Naive B cell (primary cell): ENCODE results near the gene TIMP2. TPM values are rescaled to one million over a fixed set of nuclear protein-coding genes. Genes with fewer than 3 reads are reported as not detected.

ENCODE experiments used
- ATAC-seq, 2 donors: fragments of 150-1000 bp; cut with Tn5 transposase; 2 replicates each; pipeline ENCODE4 v1.10.0; 2021; ENCODE audit warnings: low read depth in 2 of 2, mild to moderate bottlenecking in 2 of 2, moderate library complexity in 2 of 2
- DNase-seq: peaks from one replicate; pipeline ENCODE4 v3.0.0; 2022
- H3K27ac Mint-ChIP-seq, 6 donors: one replicate each; pipeline ENCODE4 v1.8.0; 2020 to 2022; ENCODE audit warnings: mild to moderate bottlenecking in 6 of 6, mixed read lengths in 6 of 6, moderate library complexity in 5 of 6, inconsistent platforms in 2 of 6
- H3K27me3 Mint-ChIP-seq, 3 donors: one replicate each; pipeline ENCODE4 v1.8.0; 2021 to 2022; ENCODE audit warnings: mixed read lengths in 3 of 3, mild to moderate bottlenecking in 1 of 3
- H3K36me3 Mint-ChIP-seq, 2 donors: one replicate each; pipeline ENCODE4 v1.8.0; 2020 to 2022; ENCODE audit warnings: mixed read lengths in 2 of 2, inconsistent platforms in 1 of 2, mild to moderate bottlenecking in 1 of 2
- H3K4me1 Mint-ChIP-seq, 3 donors: one replicate each; pipeline ENCODE4 v1.8.0; 2020 to 2022; ENCODE audit warnings: mixed read lengths in 3 of 3, inconsistent platforms in 1 of 3, mild to moderate bottlenecking in 1 of 3, moderate library complexity in 1 of 3
- H3K4me3 Mint-ChIP-seq, 8 donors: one replicate each; pipeline ENCODE4 v1.8.0; 2020 to 2022; ENCODE audit warnings: mild to moderate bottlenecking in 8 of 8, mixed read lengths in 8 of 8, moderate library complexity in 8 of 8, inconsistent platforms in 2 of 8
- H3K9me3 Mint-ChIP-seq, 7 donors: one replicate each; pipeline ENCODE4 v1.8.0; 2020 to 2022; ENCODE audit warnings: mixed read lengths in 7 of 7, mild to moderate bottlenecking in 5 of 7, inconsistent platforms in 2 of 7, moderate library complexity in 1 of 7
- polyA plus RNA-seq, 6 donors: library from polyadenylated mRNA; unstranded; fragments of 300-500 nt; fragmentation: Illumina TruSeq; gene quantifications; one replicate each; pipeline ENCODE4 v1.2.3, GENCODE V29; 2021; ENCODE audit warnings: low read depth in 6 of 6

TIMP2 gene, protein sequence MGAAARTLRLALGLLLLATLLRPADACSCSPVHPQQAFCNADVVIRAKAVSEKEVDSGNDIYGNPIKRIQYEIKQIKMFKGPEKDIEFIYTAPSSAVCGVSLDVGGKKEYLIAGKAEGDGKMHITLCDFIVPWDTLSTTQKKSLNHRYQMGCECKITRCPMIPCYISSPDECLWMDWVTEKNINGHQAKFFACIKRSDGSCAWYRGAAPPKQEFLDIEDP
- polyA plus RNA-seq, result 1 to 10 TPM in 1 of 6 donors, under 1 TPM in 5; 0.40 to 1.1 (median 0.65) TPM

DNA sequence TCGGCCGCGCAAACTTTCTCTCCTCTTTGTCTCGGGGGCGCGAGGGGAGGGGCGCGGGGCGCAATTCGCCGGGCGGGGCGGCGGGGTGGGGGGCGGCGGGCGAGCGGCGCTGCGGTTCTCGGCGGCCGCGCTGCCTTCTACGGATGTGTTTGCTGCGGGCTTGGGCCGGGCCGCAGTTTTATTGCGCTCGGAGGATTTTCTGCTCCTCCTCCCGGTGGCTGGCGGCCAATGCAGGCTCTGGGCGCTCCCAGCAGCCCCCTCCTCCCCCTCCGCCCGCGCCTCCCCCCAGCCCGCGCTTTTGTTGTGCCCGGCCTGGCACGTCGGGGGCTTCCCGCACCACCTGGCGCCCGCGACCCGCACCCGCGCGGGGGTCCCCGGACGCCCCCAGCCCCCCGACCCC lies at the start of gene TIMP2:
Gene TIMP2, minus strand, starts transcription at position 154 of the 400 bp plus-strand sequence. CDS start 299 bp downstream, outside the sequence.
- Mint-ChIP-seq H3K36me3 (no peaks in the 10 kb centered on the region), H3K27me3 (peaks cover 0 to 17% (median 6%) of the 10 kb centered on the region in 3 donors), H3K9me3 (no peaks in the 10 kb centered on the region), H3K4me3 (peak within 1 kb of the TSS; percentile 84 to 96 (median 89)), H3K27ac (peak within 1 kb of the TSS in 4 of 6 donors; percentile 42 to 88 (median 78)), H3K4me1 (peaks cover 10 to 26% (median 23%) of the 10 kb centered on the region in 3 donors)
- ATAC-seq (peak; percentile 78 to 80), DNase-seq (peak; percentile 78)

DNA sequence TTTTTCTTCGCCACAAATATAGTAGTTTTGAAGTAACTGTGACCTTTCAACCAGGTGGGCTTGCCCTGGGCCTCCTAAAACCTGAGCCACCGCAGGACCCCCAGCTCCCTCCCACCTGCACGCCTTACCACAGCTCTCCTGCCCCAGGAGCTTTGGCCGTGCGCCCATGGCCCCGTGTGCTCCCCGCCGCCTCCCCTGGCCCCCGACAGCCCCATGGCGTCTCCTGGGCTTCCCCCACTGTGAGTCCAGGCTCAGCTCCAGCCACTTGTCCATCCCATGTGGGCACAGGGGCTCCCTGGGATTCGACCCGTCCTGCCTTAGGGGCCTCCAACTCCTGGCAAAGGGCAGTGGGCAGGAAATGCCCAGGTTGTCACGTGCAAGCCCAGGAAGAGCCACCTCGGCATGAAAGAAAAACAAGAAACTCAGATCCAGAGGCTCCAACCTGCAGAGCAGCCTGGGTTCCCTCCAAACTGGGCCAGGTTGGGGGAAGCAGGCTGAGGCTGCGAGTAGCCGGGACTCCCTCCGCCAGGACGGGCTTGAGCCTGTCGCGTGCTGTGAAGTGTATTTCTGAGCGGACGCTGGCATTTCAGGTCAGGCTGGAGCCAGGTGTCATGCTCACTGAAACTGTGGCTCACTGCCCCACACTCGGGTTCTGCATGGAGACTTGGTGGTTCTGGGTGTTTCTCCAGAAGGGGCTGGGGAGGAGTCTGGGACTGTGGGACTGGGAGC lies 48.8 kb upstream of the TIMP2 start:
- Mint-ChIP-seq H3K4me3 (peak overlapping the region in 1 of 8 donors; percentile 66), H3K36me3 (no peaks in the 10 kb centered on the region), H3K4me1 (peaks cover 12 to 24% (median 22%) of the 10 kb centered on the region in 3 donors), H3K9me3 (no peaks in the 10 kb centered on the region), H3K27ac (no peak overlapping the region), H3K27me3 (no peaks in the 10 kb centered on the region)
- DNase-seq (no peak), ATAC-seq (no peak)

DNA sequence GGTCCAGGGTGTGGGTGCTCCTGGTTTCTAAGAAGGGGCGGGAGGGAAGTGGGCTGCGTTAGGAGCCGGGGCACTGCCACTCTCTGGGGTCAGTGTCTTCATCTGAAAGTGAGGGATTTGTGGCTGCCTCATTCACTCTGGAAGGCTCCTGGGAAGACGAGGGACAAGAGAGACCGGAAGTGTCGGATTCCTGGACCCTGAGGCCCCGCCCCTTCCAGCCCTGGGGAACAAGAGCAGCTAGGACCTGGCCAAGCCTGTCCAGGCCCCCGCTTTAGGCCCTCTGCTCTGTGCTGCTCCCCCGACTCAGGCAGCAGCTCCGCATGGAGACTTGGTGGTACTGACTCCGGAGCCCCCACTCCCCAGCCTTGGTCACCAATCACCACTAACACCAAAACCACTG lies 48.0 kb upstream of the TIMP2 start:
- H3K27ac Mint-ChIP-seq, result no peak overlapping the region
- H3K9me3 Mint-ChIP-seq, result no peaks in the 10 kb centered on the region
- DNase-seq (no peak), ATAC-seq (no peak)
- no peaks in the 10 kb centered on the region for H3K36me3 Mint-ChIP-seq
- H3K4me3 Mint-ChIP-seq, result no peak overlapping the region
- peaks cover 12 to 24% (median 22%) of the 10 kb centered on the region in 3 donors for H3K4me1 Mint-ChIP-seq
- H3K27me3 Mint-ChIP-seq, result no peaks in the 10 kb centered on the region

DNA sequence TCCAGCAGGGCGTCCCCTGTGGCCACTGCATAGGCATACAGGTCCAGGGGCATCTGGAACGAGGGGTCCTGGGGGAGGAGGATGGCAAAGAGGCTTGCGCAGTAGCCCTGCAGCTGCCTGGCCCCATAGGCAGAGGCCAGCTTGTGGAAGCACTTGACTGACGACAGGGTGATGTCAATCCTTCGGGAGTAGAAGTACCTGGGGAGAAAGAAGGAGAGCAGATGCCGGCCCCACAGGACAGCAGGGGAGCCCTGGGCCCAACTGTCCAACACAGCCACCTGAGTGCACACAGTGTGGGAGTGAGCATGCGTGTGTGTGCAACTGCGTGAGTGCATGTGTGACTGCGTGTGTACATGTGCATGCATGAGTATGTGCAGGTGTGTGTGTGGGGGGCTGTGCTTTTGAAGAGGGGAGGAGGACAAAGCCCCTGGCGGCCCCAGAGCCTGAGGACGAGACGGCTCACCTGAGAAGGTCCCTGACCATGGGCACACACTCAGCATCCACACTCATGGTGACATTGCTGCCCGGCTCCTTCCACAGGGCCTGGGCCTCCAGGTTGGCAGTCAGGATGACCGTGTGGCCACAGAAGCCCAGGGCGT lies 47.4 kb upstream of the TIMP2 start:
- ATAC-seq (no peak), DNase-seq (no peak)
- Mint-ChIP-seq H3K9me3 (no peaks in the 10 kb centered on the region), H3K27ac (peak overlapping the region in 1 of 6 donors; percentile 87), H3K27me3 (no peaks in the 10 kb centered on the region), H3K36me3 (no peaks in the 10 kb centered on the region), H3K4me1 (peaks cover 11 to 23% (median 22%) of the 10 kb centered on the region in 3 donors), H3K4me3 (no peak overlapping the region)

DNA sequence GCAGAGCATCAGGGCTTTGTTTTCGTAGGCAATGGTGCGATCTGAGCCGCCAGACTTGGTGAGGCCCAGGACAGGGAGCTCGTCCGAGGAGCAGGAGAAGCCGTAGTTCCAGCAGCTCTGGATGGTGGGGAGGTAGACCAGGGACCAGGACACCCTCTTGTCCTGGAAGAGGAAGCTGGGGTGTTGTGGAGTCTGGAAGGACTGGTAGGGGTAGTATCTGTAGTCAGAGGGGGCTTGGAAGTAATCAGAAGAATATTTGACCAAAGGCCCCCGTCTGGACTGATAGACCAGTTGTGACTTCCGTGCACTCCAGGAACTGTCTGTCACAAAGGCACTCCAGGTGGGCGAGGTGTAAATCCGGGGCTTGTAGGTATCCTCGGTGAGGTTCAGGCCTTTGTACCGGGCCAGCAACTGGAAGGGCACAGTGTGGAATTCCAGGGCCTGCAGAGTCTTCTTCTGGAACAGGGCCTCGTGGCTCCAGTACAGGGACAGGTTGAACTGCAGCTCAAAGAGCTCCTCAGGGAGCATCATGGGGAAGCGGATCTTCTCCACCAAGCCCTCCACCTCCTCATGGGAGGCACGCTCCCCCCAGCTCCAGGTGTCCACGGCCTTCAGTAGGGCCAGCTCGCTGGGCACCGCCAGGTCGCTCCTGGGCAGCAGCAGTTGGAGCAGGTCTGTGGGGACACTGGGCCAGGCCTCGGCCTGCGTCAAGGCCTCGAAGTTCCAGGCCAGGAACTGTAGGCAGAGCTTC lies 46.7 kb upstream of the TIMP2 start:
- H3K27ac Mint-ChIP-seq, result peak overlapping the region in 3 of 6 donors; percentile 12 to 93 (median 19)
- H3K27me3 Mint-ChIP-seq, result no peaks in the 10 kb centered on the region

DNA sequence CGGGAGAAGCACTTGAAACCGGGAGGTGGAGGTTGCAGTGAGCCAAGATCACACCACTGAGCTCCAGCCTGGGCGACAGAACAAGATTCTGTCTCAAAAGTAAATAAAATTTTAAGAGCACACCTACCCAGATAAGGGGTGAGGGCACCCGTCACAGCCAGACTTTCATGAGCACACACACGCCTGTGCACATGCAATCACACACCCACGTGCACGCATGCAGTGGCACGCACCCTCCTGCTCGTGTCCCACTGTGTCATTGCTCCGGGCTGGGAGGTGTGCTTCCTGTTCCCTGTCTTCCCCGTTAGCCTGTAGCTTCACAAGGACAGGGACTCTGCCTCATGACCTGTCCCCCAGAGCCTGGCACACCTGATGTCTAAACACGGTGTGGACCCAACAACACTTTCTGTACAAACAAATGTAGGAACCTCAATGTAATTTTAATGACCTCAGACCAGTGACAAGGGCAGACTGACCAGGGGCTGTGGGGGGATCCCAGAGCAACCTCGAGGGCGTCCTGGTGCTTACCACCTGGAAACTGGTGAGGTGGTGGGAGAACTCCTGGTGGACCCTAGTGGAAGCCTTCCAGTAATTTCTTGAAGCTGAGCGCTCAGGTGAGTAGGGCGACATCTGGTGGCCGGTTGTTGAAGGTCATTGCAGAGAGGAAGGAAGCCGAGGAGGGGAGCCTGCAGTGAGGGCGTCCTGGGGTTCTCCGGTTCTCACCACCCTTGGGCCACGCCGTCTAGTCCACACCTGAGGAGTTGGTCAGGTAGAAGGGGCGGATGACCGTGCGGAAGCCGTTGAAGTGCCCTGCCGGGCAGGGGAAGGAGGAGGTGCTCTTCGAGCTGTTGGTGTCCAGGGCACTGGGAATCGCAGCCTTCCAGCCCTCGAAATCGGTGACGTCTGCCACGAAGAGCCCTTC lies 45.9 kb upstream of the TIMP2 start:
- no peaks in the 10 kb centered on the region for H3K27me3 Mint-ChIP-seq
- DNase-seq, result peak; percentile 68
- H3K9me3 Mint-ChIP-seq, result no peaks in the 10 kb centered on the region
- peak overlapping the region in 4 of 6 donors; percentile 6 to 93 (median 40) for H3K27ac Mint-ChIP-seq
- no peaks in the 10 kb centered on the region for H3K36me3 Mint-ChIP-seq
- H3K4me3 Mint-ChIP-seq, result peak overlapping the region in 1 of 8 donors; percentile 75
- H3K4me1 Mint-ChIP-seq, result peaks cover 11% of the 10 kb centered on the region in 3 donors
- peak; percentile 72 to 83 for ATAC-seq

More for the DNA sequence above, 46.7 kb upstream of the TIMP2 start:
- ATAC-seq (no peak), DNase-seq (no peak)
- no peaks in the 10 kb centered on the region for H3K9me3 Mint-ChIP-seq
- no peak overlapping the region for H3K4me3 Mint-ChIP-seq
- H3K4me1 Mint-ChIP-seq, result peaks cover 8 to 16% (median 15%) of the 10 kb centered on the region in 3 donors
- H3K36me3 Mint-ChIP-seq, result no peaks in the 10 kb centered on the region

DNA sequence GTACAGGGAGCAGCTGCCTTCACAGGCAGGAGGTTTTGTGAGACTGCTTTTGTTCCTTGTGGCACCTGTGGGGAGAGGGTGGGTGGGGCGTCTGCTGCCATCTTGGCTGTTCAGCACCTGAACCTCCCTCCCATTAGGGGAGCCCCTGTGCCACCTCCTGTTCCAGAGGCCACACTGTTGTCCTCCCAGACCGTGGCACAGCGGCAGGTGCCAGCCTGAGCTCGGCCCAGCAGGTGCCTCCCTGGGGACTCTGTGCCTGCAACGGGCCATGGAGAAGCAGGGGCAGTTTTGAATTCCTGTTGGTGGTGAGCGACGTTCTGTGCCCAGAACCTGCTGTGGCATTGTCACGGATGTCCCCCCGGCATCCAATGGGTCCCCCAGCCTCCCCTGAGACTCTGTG lies 44.7 kb upstream of the TIMP2 start:
- ATAC-seq, result no peak
- Mint-ChIP-seq H3K4me1 (peaks cover 12 to 24% (median 21%) of the 10 kb centered on the region in 3 donors), H3K27me3 (no peaks in the 10 kb centered on the region), H3K36me3 (no peaks in the 10 kb centered on the region), H3K9me3 (no peaks in the 10 kb centered on the region), H3K27ac (no peak overlapping the region), H3K4me3 (no peak overlapping the region)
- DNase-seq, result no peak

DNA sequence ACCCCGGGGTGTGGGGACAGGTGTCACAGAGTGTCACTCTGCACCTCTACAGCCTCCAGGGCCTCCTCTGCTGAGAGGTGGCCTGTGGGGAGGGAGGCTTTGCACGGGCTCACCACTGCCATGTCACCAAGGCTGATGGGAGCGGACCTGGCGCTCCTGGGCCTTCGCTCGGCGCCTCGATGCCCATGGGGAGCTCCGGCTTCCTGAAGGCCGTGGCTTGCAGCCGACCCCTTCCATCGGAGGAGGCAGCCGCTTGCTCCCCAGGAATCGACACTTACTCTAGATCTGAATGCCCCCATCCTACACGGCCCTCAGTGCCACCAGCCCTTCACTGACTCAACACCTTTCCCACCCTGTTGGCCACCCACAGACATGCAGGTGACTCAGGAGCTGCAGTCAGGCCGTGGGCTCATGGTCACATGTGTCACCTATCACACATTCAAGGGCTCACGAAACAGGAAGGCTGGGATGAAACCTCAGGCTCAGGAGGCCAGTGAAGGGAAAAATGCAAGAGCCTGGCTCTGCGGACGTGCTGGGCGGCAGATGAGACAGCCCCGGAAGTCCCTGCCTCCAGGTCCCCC lies 42.7 kb upstream of the TIMP2 start:
- no peak for ATAC-seq
- H3K27ac Mint-ChIP-seq, result peak overlapping the region in 1 of 6 donors; percentile 90
- H3K27me3 Mint-ChIP-seq, result no peaks in the 10 kb centered on the region
- no peaks in the 10 kb centered on the region for H3K36me3 Mint-ChIP-seq
- no peak overlapping the region for H3K4me3 Mint-ChIP-seq
- H3K4me1 Mint-ChIP-seq, result peaks cover 17 to 29% (median 27%) of the 10 kb centered on the region in 3 donors
- DNase-seq, result no peak
- H3K9me3 Mint-ChIP-seq, result no peaks in the 10 kb centered on the region

DNA sequence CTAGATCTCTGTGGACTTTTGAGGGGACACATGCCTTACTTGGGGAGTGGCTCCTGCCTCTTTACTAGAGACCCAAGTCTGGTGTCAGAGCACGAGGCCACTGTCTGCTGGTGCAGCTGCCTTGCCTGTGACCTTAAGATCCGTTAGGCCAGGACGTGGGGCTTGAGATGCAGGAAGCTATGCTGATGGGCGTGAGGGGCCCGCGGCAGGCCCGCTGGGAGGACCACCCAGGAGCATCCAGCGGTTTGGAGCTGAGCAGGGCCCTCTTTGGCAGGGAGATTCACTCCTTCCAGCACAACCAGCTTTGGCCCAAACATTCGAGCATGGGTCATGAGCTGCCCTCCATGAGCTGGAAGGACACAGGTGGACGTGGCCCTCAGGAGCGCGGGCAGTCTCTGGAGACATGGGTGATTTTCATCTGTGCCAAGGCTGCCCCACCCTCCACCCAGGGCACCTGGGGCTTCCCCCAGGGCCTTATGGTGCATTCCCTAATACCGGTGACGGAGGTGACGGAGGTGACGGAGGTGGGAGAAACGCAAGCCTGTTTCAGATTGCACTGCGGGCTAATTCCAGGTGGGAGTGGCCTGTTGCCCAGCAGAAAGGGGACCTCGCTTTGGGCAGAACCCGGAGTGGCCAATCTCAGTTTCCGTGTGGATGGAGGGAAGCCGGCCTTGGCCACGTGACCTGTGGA lies 41.9 kb upstream of the TIMP2 start:
- Mint-ChIP-seq H3K27me3 (no peaks in the 10 kb centered on the region), H3K27ac (peak overlapping the region in 1 of 6 donors; percentile 90), H3K4me1 (peaks cover 17 to 29% (median 27%) of the 10 kb centered on the region in 3 donors), H3K36me3 (no peaks in the 10 kb centered on the region), H3K4me3 (no peak overlapping the region), H3K9me3 (no peaks in the 10 kb centered on the region)
- DNase-seq (no peak), ATAC-seq (no peak)

DNA sequence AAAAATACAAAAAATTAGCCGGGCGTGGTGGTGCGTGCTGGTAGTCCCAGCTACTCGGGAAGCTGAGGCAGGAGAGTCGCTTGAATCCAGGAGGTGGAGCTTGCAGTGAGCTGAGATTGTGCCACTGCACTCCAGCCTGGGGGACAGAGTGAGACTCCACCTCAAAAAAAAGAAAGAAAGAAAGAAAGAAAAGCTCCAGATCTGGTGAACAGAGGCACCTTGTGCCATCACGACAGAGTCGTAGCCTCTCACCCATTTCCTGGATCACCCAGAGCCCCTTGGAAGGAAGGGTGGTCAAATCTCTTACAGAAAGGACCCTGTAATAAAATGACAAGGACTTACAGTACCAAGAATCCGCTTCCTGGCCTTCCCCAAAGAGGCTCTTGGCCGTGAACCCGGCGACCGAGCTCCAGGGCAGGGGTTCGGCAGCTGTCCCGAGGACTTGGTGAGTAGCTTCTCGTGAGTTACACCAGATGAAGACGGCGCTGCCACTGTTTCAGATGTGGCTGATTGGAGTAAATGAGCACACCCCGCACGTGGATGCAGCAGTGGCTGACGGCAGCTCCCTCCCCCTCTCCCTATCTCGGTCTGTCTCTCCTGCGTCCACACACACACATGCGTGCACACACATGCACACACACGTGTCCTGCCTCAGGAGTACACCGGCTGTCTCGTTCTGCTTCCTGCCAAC lies 41.1 kb upstream of the TIMP2 start:
- Mint-ChIP-seq H3K27me3 (no peaks in the 10 kb centered on the region), H3K9me3 (no peaks in the 10 kb centered on the region), H3K27ac (peak overlapping the region in 2 of 6 donors; percentile 69 to 76), H3K36me3 (no peaks in the 10 kb centered on the region), H3K4me3 (peak overlapping the region in 3 of 8 donors; percentile 46 to 63 (median 47)), H3K4me1 (peaks cover 14 to 30% (median 23%) of the 10 kb centered on the region in 3 donors)
- no peak for DNase-seq
- ATAC-seq, result no peak

DNA sequence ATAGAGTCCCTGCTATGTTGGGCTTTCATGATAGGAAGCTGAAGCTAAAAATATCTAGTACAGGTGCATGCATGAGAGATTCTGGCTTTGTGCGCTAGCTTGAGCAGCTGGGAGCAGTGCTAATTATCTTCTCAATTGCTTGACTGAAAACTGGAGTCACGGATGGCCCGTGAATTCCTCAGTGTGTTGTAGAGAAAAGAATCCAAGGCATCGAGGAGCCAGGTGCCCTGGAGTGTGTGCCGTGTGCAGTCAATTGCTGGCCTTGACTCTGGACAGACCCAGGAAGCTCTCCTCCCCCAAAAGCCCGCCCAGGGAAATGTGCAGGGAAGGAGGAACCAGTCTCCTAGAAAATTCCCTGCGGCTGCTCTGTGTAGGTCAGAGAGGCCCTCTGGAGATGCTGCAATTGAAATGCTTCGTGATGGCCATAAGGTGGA lies 40.3 kb upstream of the TIMP2 start:
- Mint-ChIP-seq H3K36me3 (no peaks in the 10 kb centered on the region), H3K9me3 (no peaks in the 10 kb centered on the region), H3K27ac (peak overlapping the region in 3 of 6 donors; percentile 15 to 77 (median 27)), H3K4me3 (peak overlapping the region in 6 of 8 donors; percentile 6 to 77 (median 60)), H3K27me3 (no peaks in the 10 kb centered on the region), H3K4me1 (peaks cover 12 to 26% (median 20%) of the 10 kb centered on the region in 3 donors)
- no peak for DNase-seq
- peak in 1 of 2 donors; percentile 33 for ATAC-seq
